ENCODE data around the gene TMEM80.

DNA sequence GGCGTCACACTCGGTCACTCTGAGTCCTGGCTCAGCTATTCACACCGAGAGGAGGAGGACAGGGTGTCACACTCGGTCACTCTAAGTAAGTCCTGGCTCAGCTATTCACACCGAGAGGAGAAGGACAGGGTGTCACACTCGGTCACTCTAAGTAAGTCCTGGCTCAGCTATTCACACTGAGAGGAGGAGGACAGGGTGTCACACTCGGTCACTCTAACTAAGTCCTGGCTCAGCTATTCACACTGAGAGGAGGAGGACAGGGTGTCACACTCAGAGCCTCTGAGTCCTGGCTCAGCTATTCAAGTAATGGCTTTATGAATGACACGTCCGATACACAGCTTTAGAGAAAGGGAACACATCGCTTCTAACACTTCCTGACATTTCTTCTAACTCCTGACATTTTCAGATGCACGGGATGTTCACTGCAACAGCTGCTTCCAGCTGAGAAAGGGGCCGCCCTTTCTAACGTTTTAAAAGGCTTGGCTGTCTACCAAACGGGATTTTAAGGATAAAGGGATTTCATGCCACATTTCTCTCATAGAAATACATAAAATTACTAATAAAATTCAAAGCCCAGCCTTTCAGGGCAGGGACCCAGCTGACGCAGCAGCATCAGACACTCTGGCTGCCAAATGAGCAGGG lies 30.4 kb upstream of the TMEM80 start:
- no peak for TF ChIP-seq SUZ12 (IDR thresholded peaks at IDR 0.05; ENCODE audit: extremely low read depth, insufficient read depth, insufficient read length)
- TF ChIP-seq ZNF274 (IDR thresholded peaks at IDR 0.05; ENCODE audit: low read depth, low read length), result no peak
